22Rv1 (cell line): ENCODE measurements around the gene PLXNA2.

ENCODE experiments used
- ZFX ChIP-seq: fragments of 450-650 bp; IDR thresholded peaks from 2 replicates; pipeline ENCODE4 v1.6.1; 2017; ENCODE audit warnings: antibody characterized with exemption, borderline replicate concordance
- TF ChIP-seq, protein P1 (sequence below): fragments of 450-650 bp; IDR thresholded peaks from 2 replicates; pipeline ENCODE4 v1.5.1; 2017; ENCODE audit warnings: mild to moderate bottlenecking

DNA sequence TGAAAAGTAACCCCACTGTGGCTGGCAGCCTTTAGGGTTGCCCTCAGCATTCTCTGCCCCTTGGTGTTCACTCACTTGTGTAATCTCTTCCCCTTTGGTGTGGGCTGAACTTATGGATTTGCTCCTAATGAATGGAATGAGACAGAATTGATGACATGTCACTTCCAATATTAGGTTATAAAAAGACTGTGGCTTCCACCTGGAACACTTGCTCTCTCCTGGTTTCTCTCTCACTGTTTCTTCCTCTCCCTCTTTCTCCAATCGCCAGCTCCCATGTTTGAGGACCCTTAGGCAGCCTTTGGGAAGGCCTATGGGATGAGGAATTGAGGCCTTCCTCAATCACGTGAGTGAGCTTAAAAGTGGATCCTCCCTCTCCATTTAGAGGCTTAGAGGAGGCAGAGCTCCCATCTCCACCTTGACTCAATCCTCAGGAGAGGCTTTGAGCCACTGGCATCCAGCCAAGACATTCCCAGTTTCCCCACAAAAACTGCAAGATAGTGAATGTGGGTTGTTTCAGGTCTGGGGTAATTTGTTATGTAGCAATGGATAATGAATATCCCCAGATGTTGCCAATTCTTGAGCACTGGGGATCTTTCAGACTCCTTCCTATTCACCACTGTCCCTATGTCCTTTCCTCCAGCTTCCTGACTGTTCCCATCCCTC, 237.8 kb downstream of the PLXNA2 start:
- TF ChIP-seq, protein P1, sequence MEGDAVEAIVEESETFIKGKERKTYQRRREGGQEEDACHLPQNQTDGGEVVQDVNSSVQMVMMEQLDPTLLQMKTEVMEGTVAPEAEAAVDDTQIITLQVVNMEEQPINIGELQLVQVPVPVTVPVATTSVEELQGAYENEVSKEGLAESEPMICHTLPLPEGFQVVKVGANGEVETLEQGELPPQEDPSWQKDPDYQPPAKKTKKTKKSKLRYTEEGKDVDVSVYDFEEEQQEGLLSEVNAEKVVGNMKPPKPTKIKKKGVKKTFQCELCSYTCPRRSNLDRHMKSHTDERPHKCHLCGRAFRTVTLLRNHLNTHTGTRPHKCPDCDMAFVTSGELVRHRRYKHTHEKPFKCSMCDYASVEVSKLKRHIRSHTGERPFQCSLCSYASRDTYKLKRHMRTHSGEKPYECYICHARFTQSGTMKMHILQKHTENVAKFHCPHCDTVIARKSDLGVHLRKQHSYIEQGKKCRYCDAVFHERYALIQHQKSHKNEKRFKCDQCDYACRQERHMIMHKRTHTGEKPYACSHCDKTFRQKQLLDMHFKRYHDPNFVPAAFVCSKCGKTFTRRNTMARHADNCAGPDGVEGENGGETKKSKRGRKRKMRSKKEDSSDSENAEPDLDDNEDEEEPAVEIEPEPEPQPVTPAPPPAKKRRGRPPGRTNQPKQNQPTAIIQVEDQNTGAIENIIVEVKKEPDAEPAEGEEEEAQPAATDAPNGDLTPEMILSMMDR: no peak
- no peak for TF ChIP-seq ZFX
